G401 (cell line): ENCODE results near the gene FAM170A. TPM values are rescaled to one million over a fixed set of nuclear protein-coding genes. Genes with fewer than 3 reads are reported as not detected.

Experiments used
- total RNA-seq: library from RNA; depleted of rRNA; stranded (reverse); fragments of >200 nt; shearing (Covaris generic); gene quantifications from 2 replicates; pipeline ENCODE4 v1.2.3, GENCODE V29; 2014; rRNA removed

Gene FAM170A
- total RNA-seq, 1 experiment from 2014 or later: not detected

Other genes with a start within 250 kb of the FAM170A start
- gene HSD17B4, start 177.1 kb upstream of the FAM170A start, total RNA-seq: 175 and 203 TPM in 2 replicates